HG02938 (cell line): ENCODE measurements around the gene OR6C4.
"Not testable (repeated sequence)": the region's sequence is repeated elsewhere in the genome, so short reads cannot be mapped to it uniquely, and the experiment has no call there.

Experiments used
- ATAC-seq: cut with Tn5 transposase; IDR thresholded peaks from one replicate; pipeline ENCODE4 v1.9.1; 2021; ENCODE audit warnings: mild to moderate bottlenecking, moderate library complexity; ENCODE audit not compliant: unreplicated experiment

Gene OR6C4

GRCh38 chr12:55549302-55549701 lies at the start of gene OR6C4:
Gene OR6C4, plus strand, starts transcription at chr12:55549602. Its CDS starts 1,625 bp downstream, at chr12:55551227.
- ATAC-seq = no peak

GRCh38 chr12:55499810-55500252 lies 49.6 kb upstream of the OR6C4 start:
- no peak for ATAC-seq

GRCh38 chr12:55501601-55502000 lies 47.8 kb upstream of the OR6C4 start:
- no peak for ATAC-seq

- ATAC-seq = no peak
These were observed 33.7 kb upstream of the OR6C4 start for GRCh38 chr12:55515696-55516095.

- no peak for ATAC-seq
These were observed 33.0 kb upstream of the OR6C4 start for GRCh38 chr12:55516391-55516790.

GRCh38 chr12:55548235-55548634 lies 1.2 kb upstream of the OR6C4 start:
- ATAC-seq = not testable (repeated sequence)

GRCh38 chr12:55548756-55549155 lies 646 bp upstream of the OR6C4 start:
- ATAC-seq = no peak

- ATAC-seq = no peak
These were observed 4.9 kb downstream of the OR6C4 start for GRCh38 chr12:55554296-55554695.

GRCh38 chr12:55570060-55570459 lies 20.7 kb downstream of the OR6C4 start:
- ATAC-seq = not testable (repeated sequence)

GRCh38 chr12:55570689-55571088 lies 21.3 kb downstream of the OR6C4 start:
- not testable (repeated sequence) for ATAC-seq

- ATAC-seq = no peak
These were observed 22.8 kb downstream of the OR6C4 start, which contains the start of gene OR2AP1 for GRCh38 chr12:55572168-55572567. Gene OR2AP1, plus strand, starts transcription at chr12:55572468. Its CDS starts 1,947 bp downstream, at chr12:55574415.

GRCh38 chr12:55582066-55582465 lies 32.7 kb downstream of the OR6C4 start:
- ATAC-seq = no peak

- no peak for ATAC-seq
These were observed 36.4 kb downstream of the OR6C4 start for GRCh38 chr12:55585817-55586216.

- not testable (repeated sequence) for ATAC-seq
These were observed 40.8 kb downstream of the OR6C4 start for GRCh38 chr12:55590152-55590551.
